GOT3 (cell line): Measurements from ENCODE around the gene LAMA4.

Experiments
- DNase-seq: peaks from one replicate; lab custom pipeline; 2025; ENCODE audit warnings: mixed read lengths; lab: John Stamatoyannopoulos, UW

Gene LAMA4

DNA sequence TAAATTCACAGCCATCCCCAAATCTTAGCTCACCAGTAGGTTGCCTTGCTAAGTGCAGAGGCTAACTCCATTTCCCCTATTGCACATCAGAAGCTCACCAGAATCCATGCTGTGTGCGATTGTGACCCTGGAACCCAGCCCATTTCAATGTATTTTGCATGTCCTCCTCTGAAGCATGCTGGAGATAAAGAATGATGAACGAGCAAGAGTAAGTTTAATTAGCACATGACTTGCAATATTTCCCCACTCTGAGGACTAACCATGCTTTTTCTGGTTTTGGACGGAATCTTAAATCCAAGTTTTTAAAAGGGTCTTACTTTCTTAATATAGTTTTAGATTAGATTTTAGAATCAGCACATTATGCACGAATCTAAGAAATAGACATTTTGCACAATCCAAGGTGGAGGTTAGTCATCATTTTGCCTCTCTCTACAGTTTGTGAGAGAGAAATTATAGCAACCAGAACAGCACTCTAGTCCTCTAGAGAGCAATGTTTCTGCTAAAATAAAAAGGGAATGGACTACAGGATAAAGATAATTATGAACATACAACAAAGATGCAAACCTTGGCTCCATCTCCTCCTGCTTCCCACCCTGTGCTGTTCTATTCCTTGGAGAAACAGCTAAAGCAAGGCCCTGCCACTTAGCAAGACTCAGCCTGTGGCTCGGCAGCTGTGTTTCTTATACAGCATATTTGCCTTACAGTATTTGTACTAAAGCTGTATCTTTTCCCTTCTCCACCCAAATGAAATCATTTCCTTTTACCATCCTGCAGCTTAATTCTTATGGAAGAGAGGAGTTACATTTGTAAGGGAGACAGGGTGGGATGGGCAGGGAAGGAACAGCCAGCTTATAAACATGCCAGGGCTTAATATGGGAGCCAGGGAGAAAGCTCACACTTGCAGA lies 24.9 kb upstream of the LAMA4 start:
- no peak for DNase-seq

DNA sequence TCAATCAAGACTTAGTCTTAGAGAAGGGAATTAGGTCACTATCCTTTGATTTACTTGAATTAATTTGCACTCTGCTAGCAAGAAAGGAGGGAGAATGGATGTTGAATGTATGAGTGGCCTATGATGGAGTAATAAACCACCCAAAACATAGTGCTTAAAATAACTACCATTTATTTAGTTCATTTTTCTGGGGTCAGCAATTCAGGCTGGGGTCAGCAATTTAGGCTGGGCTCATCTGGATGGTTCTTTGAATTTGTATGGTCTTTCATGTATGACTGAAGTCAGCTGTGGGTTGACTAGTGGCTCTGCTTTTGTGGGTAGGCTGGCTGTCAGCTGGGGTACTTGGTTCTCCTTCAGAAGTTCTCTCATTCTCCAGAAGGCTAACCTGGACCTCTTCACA lies 21.0 kb upstream of the LAMA4 start:
- DNase-seq, result no peak

GRCh38 chr6:112274774-112275173 lies 20.4 kb upstream of the LAMA4 start:
- no peak for DNase-seq

DNA sequence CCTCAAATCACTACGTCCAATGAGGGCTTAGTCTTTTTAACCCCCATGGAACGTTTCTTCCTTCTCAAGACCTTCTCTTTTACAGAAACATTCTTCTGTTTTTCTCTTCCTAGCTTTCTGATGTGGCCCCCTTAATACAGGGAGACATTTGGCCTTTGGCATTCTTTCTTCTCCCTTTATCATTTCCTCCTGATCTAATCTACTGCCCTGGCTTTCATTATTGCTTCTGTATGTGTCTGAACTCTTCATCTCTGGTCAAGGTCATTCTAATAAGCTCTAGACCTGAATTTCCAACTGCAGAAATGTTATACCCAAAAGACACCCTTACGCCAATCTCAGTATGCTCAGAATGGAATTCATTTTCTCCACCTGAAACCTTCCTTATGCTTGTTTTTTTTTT lies 18.4 kb upstream of the LAMA4 start:
- DNase-seq, result no peak

GRCh38 chr6:112270756-112271155 lies 16.4 kb upstream of the LAMA4 start:
- no peak for DNase-seq

DNA sequence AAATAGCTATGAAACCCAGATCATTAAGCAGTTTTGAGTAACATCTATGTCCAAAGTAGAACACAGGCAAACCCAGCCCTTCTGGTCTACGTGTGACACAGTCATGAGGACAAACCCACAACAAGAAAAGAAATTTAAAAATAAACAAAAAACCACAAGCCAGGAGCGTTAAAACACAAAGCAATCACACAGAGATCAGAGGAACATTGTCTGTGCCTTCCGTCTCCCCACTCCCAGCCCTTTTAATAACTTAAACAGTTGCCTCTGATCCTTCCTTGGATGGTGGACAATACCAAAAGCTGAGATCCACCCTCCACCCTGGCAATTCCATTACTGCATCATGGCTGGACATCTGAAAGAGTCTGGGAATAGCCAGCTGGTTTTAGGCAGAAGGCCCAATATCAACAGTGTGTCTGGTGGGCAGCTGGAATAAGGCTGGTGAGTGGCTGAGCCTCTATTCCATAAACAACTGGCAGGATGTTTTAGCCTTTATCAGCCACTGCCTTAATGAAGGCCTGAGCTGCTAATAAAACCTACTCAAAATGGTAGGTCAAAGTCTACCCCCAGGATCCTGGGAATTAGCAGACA lies 15.7 kb upstream of the LAMA4 start:
- no peak for DNase-seq

DNA sequence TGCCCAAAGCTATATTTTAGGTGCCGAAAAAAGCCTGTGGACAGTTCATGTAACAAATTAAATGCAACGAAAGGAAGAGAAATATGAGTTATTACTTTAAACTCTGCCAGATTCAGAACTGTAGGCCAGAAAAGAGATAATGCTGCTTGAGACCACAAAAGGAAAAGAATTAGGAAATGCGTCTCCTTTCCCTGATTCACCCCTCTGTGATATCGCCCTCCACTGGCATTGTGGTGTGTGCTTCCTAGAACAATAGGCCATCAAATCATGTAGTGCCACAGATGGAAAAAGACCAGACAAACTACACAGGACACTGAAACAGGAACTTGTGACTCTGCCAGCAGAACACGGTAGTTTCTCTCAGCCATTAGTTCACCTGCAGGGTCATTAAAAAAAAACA lies 14.7 kb upstream of the LAMA4 start:
- DNase-seq, result no peak

DNA sequence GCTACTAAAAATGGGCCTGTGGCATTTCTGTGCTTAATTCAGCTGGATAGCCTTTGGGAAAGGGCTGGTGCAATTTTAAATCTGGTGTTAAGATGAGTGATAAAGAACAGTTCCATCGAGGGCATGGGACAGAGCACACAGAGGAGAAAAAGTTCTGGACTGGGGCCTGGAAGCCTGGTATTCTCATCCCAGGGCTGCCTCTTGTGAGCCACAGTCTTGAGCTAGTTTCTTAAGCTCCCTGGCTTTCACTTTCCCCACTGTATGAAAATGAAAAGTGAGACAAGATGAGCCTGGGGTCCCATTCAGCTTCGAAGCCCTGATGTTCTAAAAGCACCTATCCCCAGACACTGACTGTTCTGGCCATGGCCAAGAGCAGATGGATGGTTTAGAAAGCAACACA lies 14.3 kb upstream of the LAMA4 start:
- no peak for DNase-seq

DNA sequence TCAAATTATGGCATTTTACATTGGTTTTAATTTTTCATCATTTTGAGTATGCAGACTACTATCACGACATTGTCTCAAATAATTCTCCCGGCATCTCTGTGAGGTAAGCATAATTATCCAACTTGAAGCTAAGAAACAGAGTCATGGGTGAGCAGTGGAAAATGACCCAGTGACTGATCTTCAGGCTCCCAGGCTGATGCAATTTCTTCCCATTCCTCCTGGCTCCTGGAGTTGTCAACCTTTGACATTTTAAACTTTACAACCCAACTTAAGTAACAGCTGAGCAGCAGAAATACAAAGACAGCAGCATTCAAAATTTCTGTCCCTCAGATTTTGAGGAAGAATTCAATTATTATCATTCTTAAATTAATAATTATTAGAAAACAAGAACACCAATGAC lies 13.7 kb upstream of the LAMA4 start:
- no peak for DNase-seq

- no peak for DNase-seq
Measured at GRCh38 chr6:112266331-112266730, 12.0 kb upstream of the LAMA4 start.

- DNase-seq, result no peak
Measured at GRCh38 chr6:112259337-112259675, 4.9 kb upstream of the LAMA4 start.

DNA sequence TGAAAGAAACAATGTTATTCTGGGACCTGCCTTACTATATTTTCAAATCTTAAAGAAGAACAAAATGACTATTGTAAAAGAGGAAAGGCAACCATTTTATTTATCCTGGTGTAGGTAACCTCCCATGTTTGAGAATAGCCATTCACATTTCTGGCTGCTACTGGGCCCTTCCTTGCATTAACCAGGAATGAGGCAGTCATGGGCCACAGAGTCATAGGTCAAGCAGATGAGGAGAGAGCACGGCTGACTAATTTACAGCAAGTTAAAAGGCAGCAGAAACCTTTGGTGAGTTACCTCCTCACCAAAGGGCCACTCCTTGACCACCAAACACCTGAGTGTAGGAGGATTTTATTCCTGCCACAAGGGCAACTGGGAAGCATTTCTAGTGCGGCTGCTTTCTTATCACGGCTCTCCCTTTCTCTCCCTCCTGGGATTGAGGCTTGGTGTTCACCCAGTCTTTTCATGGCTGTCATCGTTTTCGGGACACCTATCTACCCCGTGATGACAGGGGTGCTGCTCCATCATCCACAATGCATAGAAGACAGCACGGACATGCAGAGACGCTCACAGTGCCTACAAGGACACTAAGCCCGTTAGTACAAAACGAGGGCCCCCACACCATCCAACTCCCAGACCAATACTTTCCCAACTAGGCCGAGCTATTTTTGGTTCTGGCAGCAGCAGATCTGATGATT lies 4.4 kb upstream of the LAMA4 start:
- DNase-seq, result no peak

GRCh38 chr6:112257178-112257855 lies 3.0 kb upstream of the LAMA4 start:
- no peak for DNase-seq

DNA sequence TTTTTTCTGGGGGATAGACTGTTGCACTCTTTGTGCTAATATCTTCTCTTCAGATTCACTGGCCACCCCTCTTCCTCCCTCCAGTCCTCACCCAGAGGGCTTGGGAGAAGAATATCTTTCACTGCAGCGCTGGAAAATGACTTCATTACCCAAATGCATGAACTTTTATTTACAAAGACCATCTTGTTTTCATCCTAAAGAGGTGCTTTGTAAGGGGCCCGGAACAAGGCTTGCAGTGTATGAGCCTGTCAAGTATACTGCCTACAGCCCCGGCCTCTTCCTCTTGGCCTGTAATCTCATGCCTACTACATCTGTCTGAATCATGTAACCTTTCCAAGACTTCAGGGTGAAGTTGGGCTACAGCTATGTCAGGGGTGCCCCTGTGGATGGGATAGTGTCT lies 554 bp upstream of the LAMA4 start:
- DNase-seq, result no peak

GRCh38 chr6:112253498-112253840 lies 898 bp downstream of the LAMA4 start:
- DNase-seq, result no peak

DNA sequence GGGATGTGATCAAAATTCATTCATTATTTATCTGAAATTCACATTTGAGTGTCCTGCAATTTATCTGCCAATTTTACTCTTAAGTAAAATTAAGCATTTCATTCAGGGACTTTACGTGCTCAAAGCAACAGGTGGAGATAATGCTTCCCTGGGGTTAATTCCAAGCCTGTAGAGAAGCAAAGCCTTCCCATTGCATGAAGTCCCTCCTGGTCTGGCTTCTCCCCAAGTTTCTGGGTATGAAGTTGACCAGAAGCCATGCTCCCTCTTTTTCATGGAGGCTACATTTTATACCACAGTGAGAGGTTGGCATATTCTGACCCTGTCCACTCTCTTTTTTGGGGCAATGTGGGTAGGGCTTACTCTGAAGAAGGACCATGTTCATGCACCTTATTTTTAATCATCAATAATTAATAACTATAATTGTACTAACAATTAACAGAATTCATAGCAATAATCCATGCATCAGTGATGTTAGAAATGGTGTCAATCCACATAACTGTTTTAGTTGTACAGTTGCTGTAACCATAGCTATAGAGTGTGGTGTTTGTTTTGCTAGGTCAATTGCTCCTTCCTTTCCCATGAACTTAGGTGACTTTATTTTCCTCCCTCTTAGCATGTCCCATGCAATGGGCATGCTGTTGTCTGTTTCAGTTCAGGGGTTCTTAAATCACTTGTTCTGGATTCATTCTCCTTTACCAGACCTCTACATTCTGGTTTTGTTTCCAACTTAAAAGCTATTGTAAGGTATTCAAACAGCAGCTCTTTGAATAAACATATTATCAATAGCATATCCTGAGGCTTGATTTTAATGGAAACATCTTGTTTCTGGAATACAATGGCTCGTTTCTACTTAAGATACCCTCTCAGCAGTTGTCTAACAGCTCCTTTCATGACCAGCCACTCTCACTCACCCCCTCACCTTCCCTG lies 1.5 kb downstream of the LAMA4 start:
- no peak for DNase-seq

DNA sequence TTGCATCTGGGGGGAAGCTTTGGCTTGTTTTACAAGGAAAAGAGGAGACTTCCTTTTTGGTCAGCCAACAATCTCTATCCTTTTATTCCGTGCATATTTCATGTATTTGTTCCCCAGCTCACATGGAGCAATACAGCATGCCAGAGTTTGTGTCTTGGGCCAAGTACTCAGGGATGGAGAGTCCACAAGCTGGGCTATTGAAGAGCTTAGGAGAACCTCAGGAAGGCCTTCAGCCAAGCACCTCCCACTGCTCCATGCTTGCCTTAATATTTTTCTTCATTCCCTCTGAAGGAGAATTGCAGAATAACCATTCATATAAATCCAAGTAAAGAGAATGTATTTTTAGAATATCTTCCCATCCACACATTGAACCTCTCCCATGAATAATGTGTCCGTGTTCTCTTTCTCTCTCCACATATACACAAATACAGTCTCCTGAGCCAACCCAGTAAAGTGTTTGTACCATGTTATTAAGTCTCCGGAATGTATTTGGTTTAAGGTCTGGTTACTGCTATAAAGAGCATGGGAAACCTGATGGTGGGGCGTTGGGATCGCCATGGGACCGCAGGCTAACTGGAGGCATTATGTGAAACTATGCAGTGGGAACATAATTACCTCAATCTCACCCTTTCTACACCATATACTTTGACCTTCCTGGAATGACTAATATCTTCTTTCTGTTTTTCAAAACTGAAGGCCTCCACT lies 3.0 kb downstream of the LAMA4 start:
- DNase-seq, result no peak

GRCh38 chr6:112249489-112249888 lies 4.9 kb downstream of the LAMA4 start:
- no peak for DNase-seq

DNA sequence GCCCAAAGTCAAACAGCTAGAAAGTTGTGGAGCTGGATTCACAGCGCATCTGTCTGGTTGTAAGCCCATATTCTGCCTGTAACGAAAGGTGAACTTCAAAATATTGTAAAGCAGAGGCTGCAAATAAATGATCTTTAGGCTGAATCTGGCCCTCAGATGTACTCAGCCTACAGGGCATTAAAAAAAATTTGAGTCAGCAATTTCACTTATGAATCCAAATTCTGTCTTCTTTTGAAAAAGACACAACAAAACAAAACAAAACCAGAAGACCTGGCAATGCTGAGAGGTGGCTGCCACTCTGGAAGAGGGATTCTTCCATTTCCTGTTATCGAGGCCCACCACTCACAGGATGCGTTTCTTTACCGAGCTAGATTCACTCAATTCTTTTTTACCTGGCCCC lies 7.1 kb downstream of the LAMA4 start:
- DNase-seq, result no peak

DNA sequence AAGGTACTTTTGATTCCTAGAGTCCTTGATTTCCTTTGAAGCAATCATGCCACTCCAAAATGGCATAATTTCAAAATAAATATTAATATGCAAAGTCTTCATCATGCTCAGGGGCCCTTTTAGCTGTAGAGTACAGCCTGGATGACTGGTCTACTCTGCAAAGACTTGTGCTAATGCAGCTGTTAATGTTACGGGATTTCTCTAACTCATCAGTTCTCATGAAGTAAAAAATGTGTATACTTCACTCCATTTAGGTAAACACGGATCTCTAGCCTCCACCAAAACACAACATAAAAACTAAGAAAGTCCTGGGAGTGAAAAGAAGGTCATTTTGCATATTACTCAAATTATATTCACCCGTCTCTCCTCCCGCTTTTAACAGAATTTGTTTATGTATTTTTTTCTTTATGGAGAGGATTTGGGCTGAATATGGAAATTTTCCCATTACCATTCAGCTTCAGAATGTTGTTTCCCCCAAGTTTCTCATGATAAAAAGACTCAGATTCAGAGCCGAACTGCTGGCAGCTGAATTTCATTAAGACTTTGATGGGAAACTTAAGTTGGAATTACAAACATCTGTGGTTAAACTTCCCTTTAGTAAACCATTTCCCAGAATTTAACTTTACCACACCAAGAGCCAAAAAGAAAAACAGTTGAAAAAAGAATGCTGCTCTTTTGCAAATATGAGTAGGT lies 8.7 kb downstream of the LAMA4 start:
- no peak for DNase-seq
